GM19240 (cell line): Measurements from ENCODE around the gene LIPK.

ENCODE experiments used
- DNase-seq: peaks from one replicate; pipeline ENCODE4 v3.0.0; 2011; ENCODE audit warnings: low spot score; ENCODE audit not compliant: insufficient read length

LIPK gene

GRCh38 chr10:88783724-88784123 lies 77.7 kb downstream of the LIPK start:
- DNase-seq = no peak

GRCh38 chr10:88786032-88786770 lies 80.2 kb downstream of the LIPK start:
- no peak for DNase-seq

- no peak for DNase-seq
These were observed 81.4 kb downstream of the LIPK start for GRCh38 chr10:88787463-88787862.

GRCh38 chr10:88788924-88789323 lies 82.9 kb downstream of the LIPK start:
- no peak for DNase-seq

- DNase-seq = peak; percentile 14
These were observed 85.9 kb downstream of the LIPK start for GRCh38 chr10:88791924-88792323.

GRCh38 chr10:88792661-88793060 lies 86.6 kb downstream of the LIPK start:
- no peak for DNase-seq

GRCh38 chr10:88793712-88794299 lies 87.8 kb downstream of the LIPK start:
- DNase-seq = no peak

GRCh38 chr10:88794731-88795130 lies 88.7 kb downstream of the LIPK start:
- DNase-seq = no peak

- no peak for DNase-seq
These were observed 94.4 kb downstream of the LIPK start for GRCh38 chr10:88800152-88801125.
